Neuronal stem cell (in vitro differentiated cells): ENCODE data around the gene GRIN2A.

Experiments
- DNase-seq: peaks from one replicate; pipeline ENCODE4 v3.0.0-alpha.2; 2013; ENCODE audit warnings: low spot score
- H2AFZ ChIP-seq: one replicate; pipeline ENCODE4 v1.6.1; 2013; ENCODE audit warnings: mild to moderate bottlenecking, low read length, inconsistent platforms
- H2AK5ac ChIP-seq: 2 replicates; pipeline ENCODE4 v1.6.1; 2013; ENCODE audit warnings: low read depth, mild to moderate bottlenecking, inconsistent platforms, low read length, moderate library complexity, mixed read lengths
- H2BK120ac ChIP-seq: 2 replicates; pipeline ENCODE4 v1.6.1; 2013; ENCODE audit warnings: low read depth, mild to moderate bottlenecking, inconsistent platforms, low read length, moderate library complexity, mixed read lengths
- H2BK12ac ChIP-seq: one replicate; pipeline ENCODE4 v1.6.1; 2013; ENCODE audit warnings: low read length, inconsistent platforms
- H2BK15ac ChIP-seq: 2 replicates; pipeline ENCODE4 v1.6.1; 2013; ENCODE audit warnings: mild to moderate bottlenecking, low read length, inconsistent platforms, mixed read lengths
- H2BK5ac ChIP-seq: one replicate; pipeline ENCODE4 v1.6.1; 2013; ENCODE audit warnings: inconsistent platforms, mild to moderate bottlenecking, low read length, moderate library complexity
- H3K14ac ChIP-seq: one replicate; pipeline ENCODE4 v1.6.1; 2013; ENCODE audit warnings: low read length, inconsistent platforms
- H3K18ac ChIP-seq: 2 replicates; pipeline ENCODE4 v1.6.1; 2013; ENCODE audit warnings: low read length, inconsistent platforms
- H3K23ac ChIP-seq: 2 replicates; pipeline ENCODE4 v1.6.1; 2013; ENCODE audit warnings: low read depth, mild to moderate bottlenecking, mixed read lengths, low read length, inconsistent platforms; ENCODE audit not compliant: poor library complexity
- H3K27ac ChIP-seq: replicated peaks from 3 replicates; pipeline ENCODE4 v1.5.1; 2013; ENCODE audit warnings: low read length, inconsistent platforms
- H3K27me3 ChIP-seq, 3 experiments: 2 replicates each; pipeline ENCODE4 v1.6.1; 2013; ENCODE audit warnings: low read length in 3 of 3, mild to moderate bottlenecking in 2 of 3, inconsistent platforms in 1 of 3, low read depth in 1 of 3, mixed read lengths in 1 of 3, moderate library complexity in 1 of 3; ENCODE audit not compliant: control insufficient read depth in 3 of 3, insufficient read depth in 3 of 3
- H3K36me3 ChIP-seq, 2 donors: replicated peaks in 1 of 2; 2 replicates each; pipeline ENCODE4 v1.6.1; 2013; ENCODE audit warnings: low read length in 2 of 2; ENCODE audit not compliant: control insufficient read depth in 2 of 2, insufficient read depth in 2 of 2
- H3K4ac ChIP-seq: 2 replicates; pipeline ENCODE4 v1.6.1; 2013; ENCODE audit warnings: inconsistent platforms, mild to moderate bottlenecking, low read length, moderate library complexity
- H3K4me1 ChIP-seq, 2 donors: 1 replicate in 1 of 2; 2 replicates in 1 of 2; pipeline ENCODE4 v1.6.1; 2013; ENCODE audit warnings: low read length in 2 of 2, low read depth in 1 of 2; ENCODE audit not compliant: control insufficient read depth in 2 of 2, insufficient read depth in 1 of 2
- H3K4me2 ChIP-seq: one replicate; pipeline ENCODE4 v1.6.1; 2013; ENCODE audit warnings: mild to moderate bottlenecking, low read length, inconsistent platforms; ENCODE audit not compliant: insufficient read depth, poor library complexity, severe bottlenecking
- H3K4me3 ChIP-seq, 2 donors: 2 replicates each; pipeline ENCODE4 v1.5.1; 2013; ENCODE audit warnings: low read length in 2 of 2, mild to moderate bottlenecking in 2 of 2, inconsistent platforms in 1 of 2, moderate library complexity in 1 of 2
- H3K79me1 ChIP-seq: one replicate; pipeline ENCODE4 v1.6.1; 2013; ENCODE audit warnings: low read depth, mild to moderate bottlenecking, inconsistent platforms, low read length, moderate library complexity
- H3K9ac ChIP-seq: one replicate; pipeline ENCODE4 v1.6.1; 2013; ENCODE audit warnings: mild to moderate bottlenecking, low read depth, low read length, inconsistent platforms; ENCODE audit not compliant: poor library complexity
- H3K9me3 ChIP-seq, 2 donors: replicated peaks in 1 of 2; 2 replicates each; pipeline versions ENCODE3 to v1.6.1; 2013; ENCODE audit warnings: low read length in 2 of 2, mild to moderate bottlenecking in 2 of 2, inconsistent platforms in 1 of 2, low read depth in 1 of 2, mixed read lengths in 1 of 2, moderate library complexity in 1 of 2; ENCODE audit not compliant: control insufficient read depth in 2 of 2, insufficient read depth in 1 of 2
- H4K8ac ChIP-seq: one replicate; pipeline ENCODE4 v1.6.1; 2013; ENCODE audit warnings: low read depth, mild to moderate bottlenecking, inconsistent platforms, low read length, moderate library complexity
- H4K91ac ChIP-seq: one replicate; pipeline ENCODE4 v1.6.1; 2013; ENCODE audit warnings: low read length, low read depth, mild to moderate bottlenecking, inconsistent platforms; ENCODE audit not compliant: poor library complexity
- WGBS, 2 donors: extraction: QIAGEN DNeasy Blood & Tissue Kit; methylation state at CpG; one replicate each; pipeline ENCODE4 v1.1.7; 2013; ENCODE audit warnings: missing lambda C conversion rate in 2 of 2, mixed read lengths in 1 of 2; ENCODE audit not compliant: insufficient read length in 2 of 2, insufficient replicate concordance in 1 of 2; ENCODE audit errors: extremely low coverage in 2 of 2; 5-methylcytosine and 5-hydroxymethylcytosine counted together

The GRIN2A gene

DNA sequence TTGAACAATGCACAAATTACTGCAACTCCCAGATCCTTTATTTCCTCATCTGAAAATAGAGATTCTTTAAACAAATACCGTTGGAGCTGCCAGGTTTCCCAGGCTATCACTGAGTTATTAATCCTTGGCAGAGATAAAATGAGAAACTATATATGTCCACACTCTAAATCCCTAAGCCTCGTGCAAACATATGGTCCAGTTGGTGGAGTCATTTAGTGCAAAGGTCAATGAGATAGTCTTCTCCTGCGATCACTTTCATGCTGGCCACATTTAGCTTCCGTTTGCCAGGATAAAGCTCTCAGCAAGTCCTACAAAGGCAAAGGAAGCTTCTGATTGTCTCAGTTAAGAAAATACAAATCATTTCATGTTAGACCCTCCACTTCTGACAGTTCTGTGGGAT, 11.0 kb downstream of the GRIN2A start:
- no peaks in the 10 kb centered on the region for H3K36me3 ChIP-seq
- H4K8ac ChIP-seq = no peak overlapping the region
- no peak overlapping the region for H3K23ac ChIP-seq
- no peak overlapping the region for H2AK5ac ChIP-seq
- no peak overlapping the region for H4K91ac ChIP-seq
- H2BK120ac ChIP-seq = no peak overlapping the region
- no peak overlapping the region for H2BK15ac ChIP-seq
- no peak overlapping the region for H3K18ac ChIP-seq
- no peaks in the 10 kb centered on the region for H3K79me1 ChIP-seq
- H3K9me3 ChIP-seq = no peaks in the 10 kb centered on the region
- no peak overlapping the region for H2BK5ac ChIP-seq
- no peak overlapping the region for H3K14ac ChIP-seq
- H3K4me2 ChIP-seq = no peak overlapping the region
- no peaks in the 10 kb centered on the region for H3K4me1 ChIP-seq
- H3K27ac ChIP-seq = no peak overlapping the region
- no peak overlapping the region for H2AFZ ChIP-seq
- H3K9ac ChIP-seq = no peak overlapping the region
- no peak overlapping the region for H3K4ac ChIP-seq
- no peak overlapping the region for H3K4me3 ChIP-seq
- no peaks in the 10 kb centered on the region for H3K27me3 ChIP-seq
- H2BK12ac ChIP-seq = no peak overlapping the region
- no CpG with 5 or more reads among the region's 4 CpGs for WGBS, 2 donors
- DNase-seq = no peak

DNA sequence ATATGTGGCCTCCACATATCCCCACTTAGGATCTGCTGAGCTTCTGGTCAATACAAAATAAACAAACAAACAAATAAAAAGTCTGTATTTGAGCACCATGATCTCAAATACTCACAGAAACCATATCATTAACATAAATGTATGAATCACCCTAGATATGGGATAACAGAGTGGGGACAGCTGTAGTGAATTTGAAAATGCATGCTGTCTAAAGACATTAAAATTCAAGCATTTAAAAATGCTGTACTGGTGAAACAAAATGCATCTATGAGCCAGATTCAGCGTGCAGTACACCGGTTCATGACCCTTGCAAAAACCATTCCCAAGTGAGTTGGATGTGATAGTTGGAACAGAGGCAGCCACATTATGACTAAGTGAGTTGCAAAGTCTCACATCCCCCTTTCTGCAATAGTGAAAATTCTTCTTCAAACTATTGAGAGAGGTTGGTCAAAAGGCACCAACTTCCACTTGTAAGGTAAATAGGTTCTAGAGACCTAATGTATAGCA, 12.3 kb downstream of the GRIN2A start:
- Histone ChIP-seq H3K4ac (no peak overlapping the region), H2BK15ac (no peak overlapping the region), H3K27me3 (no peaks in the 10 kb centered on the region), H3K4me3 (no peak overlapping the region), H2AFZ (no peak overlapping the region), H2BK120ac (no peak overlapping the region), H3K79me1 (no peaks in the 10 kb centered on the region), H3K36me3 (no peaks in the 10 kb centered on the region), H3K27ac (no peak overlapping the region), H3K23ac (no peak overlapping the region), H3K18ac (no peak overlapping the region), H3K4me1 (no peaks in the 10 kb centered on the region), H2BK5ac (no peak overlapping the region), H3K9me3 (no peaks in the 10 kb centered on the region), H2BK12ac (no peak overlapping the region), H4K91ac (no peak overlapping the region), H3K4me2 (no peak overlapping the region), H3K9ac (no peak overlapping the region), H2AK5ac (no peak overlapping the region), H3K14ac (no peak overlapping the region), H4K8ac (no peak overlapping the region)
- DNase-seq = no peak
- no CpG with 5 or more reads among the region's 2 CpGs for WGBS, 2 donors

DNA sequence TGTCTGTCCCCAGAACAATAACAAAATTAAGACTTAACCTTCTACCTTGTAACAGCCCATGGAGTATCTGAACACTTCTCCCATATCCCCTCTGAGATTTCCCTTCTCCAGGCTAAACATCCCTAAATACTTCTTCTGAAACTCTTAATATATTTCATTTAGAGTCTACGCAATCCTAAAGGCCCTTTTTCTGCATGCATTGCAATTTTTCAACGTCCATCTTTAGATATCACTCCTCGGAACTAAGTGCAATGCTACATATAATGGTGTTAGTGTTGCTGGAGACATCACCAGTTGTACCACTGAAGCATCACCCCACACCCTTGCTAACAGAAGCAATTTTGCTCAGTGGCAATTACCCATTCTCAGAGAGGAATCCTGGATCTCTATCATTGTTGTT, 13.2 kb downstream of the GRIN2A start:
- Histone ChIP-seq H2BK12ac (no peak overlapping the region), H3K4me2 (no peak overlapping the region), H3K27me3 (no peaks in the 10 kb centered on the region), H4K8ac (no peak overlapping the region), H2AFZ (no peak overlapping the region), H4K91ac (no peak overlapping the region), H3K4ac (no peak overlapping the region), H2BK5ac (no peak overlapping the region), H3K18ac (no peak overlapping the region), H3K23ac (no peak overlapping the region), H2AK5ac (no peak overlapping the region), H2BK120ac (no peak overlapping the region), H3K36me3 (no peaks in the 10 kb centered on the region), H3K9ac (no peak overlapping the region), H3K14ac (no peak overlapping the region), H3K27ac (no peak overlapping the region), H3K4me3 (no peak overlapping the region), H3K9me3 (no peaks in the 10 kb centered on the region), H3K79me1 (no peaks in the 10 kb centered on the region), H2BK15ac (no peak overlapping the region), H3K4me1 (no peaks in the 10 kb centered on the region)
- no peak for DNase-seq
- no CpG with 5 or more reads among the region's 3 CpGs for WGBS, 2 donors

DNA sequence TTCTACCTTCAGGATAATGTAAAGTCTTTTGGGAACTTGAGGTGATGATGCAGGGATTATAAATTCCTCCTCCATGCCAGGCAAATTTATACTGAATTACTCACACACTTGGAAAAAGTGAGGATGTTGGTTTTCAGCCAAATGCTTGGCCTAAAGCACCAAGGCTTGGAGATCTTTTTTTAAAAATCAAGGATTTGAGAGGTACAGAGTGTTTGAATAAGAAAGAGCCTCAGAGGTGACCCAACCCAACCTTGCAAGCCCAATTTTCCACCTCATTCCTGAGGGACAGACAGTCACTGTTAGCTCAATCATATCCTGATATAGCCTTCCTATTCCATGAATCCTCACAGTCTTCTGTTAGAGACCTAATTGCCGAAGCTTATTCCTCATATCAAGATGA, 14.0 kb downstream of the GRIN2A start:
- Histone ChIP-seq H3K23ac (no peak overlapping the region), H3K27ac (no peak overlapping the region), H4K8ac (no peak overlapping the region), H3K4me1 (no peaks in the 10 kb centered on the region), H3K79me1 (no peaks in the 10 kb centered on the region), H4K91ac (no peak overlapping the region), H2BK12ac (no peak overlapping the region), H3K9me3 (no peaks in the 10 kb centered on the region), H3K4me3 (no peak overlapping the region), H2AFZ (no peak overlapping the region), H3K36me3 (no peaks in the 10 kb centered on the region), H3K18ac (no peak overlapping the region), H3K4ac (no peak overlapping the region), H2BK5ac (no peak overlapping the region), H2BK15ac (no peak overlapping the region), H3K4me2 (no peak overlapping the region), H3K27me3 (no peaks in the 10 kb centered on the region), H3K9ac (no peak overlapping the region), H2AK5ac (no peak overlapping the region), H2BK120ac (no peak overlapping the region), H3K14ac (no peak overlapping the region)
- no CpG with 5 or more reads among the region's 1 CpG for WGBS, 2 donors
- no peak for DNase-seq
